ENCODE results near the gene TPTE2. TPM values are rescaled to one million over a fixed set of nuclear protein-coding genes. Genes with fewer than 3 reads are reported as not detected.
"Not testable (repeated sequence)": the region's sequence is repeated elsewhere in the genome, so short reads cannot be mapped to it uniquely, and the experiment has no call there.

The TPTE2 gene
- not detected for polyA plus RNA-seq (2013, experiment 1 of 2; ENCODE audit: insufficient read length)
- polyA plus RNA-seq (2013, experiment 2 of 2; ENCODE audit: insufficient read length), result not detected

DNA sequence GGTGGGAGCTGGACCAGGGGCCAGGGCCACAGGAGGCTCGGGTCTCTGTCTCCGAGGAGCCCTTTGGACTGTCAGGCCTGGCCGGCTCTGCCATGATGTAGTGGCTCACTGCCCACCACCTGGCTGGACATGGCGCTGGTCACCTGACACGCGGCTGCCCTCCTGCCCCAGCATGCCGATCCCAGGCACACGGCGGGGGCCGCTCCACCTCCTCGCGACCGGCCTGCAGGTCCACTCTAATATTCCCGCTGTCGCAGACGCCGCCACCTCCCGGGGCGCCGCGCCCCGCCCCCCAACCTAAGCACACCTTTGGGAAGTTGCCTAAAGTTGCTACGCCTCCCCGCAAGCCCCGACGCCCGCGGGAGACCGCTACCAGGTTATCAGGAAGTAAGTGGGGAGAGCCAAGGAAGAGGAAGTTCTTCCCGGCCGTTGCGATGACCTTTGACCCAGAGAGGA is at the start of gene TPTE2:
Gene TPTE2, minus strand, starts transcription at position 406 of the 456 bp plus-strand sequence. CDS start 58,298 bp downstream, outside the sequence.
- DNase-seq, result not testable (repeated sequence)

DNA sequence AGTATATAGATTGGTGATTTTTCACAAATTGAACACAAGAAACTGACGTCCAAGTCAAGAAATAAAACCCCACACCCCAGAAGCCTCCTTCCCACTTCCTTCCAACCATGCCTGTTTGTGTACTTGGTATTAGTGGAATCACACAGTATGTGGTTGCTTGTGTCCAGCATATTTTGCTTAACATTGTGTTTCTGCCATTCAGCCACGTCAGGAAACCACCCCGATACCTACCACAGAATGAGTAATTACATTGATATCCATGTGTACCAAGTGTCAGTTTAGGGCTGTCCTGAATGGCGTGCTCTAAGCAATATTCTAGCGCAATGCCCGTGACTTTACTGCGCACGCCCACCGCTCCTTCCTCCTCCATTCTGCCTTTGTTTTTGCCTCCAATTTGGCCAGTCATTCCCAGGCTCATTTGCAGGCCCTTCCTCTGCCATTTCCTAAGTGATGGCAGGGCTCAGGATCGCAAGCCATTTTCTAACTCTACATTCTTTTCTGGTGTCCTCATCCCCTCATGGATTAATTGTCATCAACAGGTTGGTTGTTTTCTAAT is 46.3 kb upstream of the TPTE2 start:
- DNase-seq, result no peak

DNA sequence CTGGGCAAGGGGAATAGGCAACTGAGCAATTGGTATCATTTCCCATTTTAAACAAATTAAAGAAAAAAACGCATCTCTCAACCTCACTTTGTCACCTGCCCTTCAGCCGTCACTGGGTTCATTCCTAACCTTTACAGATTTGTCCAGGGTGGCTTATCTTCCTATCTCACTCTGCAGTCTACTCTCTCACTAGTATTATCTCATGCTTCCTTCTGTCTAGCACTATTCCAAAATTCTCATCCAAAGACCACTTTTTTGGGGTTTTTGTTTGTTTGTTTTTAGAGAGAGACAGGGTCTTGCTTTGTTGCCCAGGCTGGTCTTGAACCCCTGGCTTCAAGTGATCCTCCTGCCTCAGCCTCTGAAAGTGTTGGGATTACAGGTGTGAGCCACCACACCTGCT is 45.4 kb upstream of the TPTE2 start:
- DNase-seq, result no peak

DNA sequence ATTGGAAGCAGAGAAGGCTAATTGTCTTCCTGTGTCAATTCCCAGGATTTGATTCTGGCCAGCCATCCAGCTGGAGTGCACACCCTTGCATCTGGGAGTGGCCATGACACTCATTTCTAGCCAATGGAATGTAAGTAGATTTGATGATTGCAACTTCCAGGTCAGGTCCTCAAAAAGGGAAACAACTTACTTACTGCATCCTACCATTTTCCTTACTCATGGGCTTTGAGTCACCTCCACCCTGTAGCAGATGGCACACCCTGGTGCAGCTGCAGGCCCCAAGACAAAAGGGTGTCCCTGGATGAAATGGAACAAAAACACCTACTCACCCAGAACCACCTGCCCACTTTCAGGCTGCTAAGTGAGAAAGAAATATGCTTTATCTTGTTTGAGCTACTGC is 44.8 kb upstream of the TPTE2 start:
- DNase-seq, result no peak

DNA sequence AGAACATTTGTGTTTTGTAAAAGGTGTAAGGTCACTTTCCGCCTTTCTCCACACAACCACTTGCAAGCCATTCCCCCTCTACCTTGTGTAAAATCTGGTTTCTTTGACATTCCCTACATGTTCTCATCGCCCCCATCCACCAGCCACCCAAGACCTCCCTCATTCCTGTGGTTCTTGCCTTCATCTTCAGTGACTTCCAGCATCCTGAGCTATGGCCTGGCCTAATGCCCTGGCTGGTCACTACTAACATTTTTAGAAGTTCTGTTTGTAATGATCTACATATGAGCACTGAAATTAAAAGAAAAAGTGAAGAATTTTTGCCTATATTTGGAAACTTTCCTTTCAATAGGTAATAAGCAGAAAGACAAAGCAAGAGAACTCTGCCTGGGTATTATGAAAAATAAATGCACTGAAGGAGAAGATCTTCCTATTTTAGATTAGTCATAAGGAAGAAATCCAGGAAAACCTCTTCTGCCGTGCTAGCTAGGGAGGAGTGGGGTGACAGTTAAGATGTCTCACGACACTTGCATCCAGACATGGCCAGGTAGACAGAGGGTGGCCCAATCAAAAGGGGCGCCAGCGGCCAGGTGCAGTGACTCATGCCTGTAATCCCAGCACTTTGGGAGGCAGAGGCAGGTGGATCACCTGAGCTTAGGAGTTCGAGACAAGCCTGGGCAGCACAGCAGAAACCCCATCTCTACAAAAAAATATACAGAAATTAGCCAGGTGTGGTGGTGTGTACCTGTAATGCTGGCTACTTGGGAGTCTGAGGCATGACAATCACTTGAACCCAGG is 44.0 kb upstream of the TPTE2 start:
- DNase-seq, result peak; percentile 7

DNA sequence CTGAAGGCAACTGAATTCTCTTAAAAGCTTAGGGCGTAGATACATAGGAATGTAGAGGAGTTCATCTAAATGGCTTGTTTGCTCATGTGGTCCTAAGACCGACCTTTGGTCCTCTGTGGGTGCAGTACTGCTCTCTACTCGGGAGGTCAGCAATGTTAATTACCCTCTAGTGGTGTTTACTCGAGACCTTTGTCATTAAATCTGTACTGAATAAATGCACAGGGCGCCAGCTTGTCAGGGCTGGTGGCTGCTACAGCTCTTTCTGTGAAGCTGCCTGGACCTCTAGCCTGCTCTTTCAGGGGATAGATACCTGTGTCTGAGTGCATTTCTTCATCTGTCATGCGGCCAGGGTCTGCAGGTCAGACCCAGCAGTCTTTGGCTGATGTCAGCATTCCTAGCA is 43.0 kb upstream of the TPTE2 start:
- DNase-seq, result no peak

DNA sequence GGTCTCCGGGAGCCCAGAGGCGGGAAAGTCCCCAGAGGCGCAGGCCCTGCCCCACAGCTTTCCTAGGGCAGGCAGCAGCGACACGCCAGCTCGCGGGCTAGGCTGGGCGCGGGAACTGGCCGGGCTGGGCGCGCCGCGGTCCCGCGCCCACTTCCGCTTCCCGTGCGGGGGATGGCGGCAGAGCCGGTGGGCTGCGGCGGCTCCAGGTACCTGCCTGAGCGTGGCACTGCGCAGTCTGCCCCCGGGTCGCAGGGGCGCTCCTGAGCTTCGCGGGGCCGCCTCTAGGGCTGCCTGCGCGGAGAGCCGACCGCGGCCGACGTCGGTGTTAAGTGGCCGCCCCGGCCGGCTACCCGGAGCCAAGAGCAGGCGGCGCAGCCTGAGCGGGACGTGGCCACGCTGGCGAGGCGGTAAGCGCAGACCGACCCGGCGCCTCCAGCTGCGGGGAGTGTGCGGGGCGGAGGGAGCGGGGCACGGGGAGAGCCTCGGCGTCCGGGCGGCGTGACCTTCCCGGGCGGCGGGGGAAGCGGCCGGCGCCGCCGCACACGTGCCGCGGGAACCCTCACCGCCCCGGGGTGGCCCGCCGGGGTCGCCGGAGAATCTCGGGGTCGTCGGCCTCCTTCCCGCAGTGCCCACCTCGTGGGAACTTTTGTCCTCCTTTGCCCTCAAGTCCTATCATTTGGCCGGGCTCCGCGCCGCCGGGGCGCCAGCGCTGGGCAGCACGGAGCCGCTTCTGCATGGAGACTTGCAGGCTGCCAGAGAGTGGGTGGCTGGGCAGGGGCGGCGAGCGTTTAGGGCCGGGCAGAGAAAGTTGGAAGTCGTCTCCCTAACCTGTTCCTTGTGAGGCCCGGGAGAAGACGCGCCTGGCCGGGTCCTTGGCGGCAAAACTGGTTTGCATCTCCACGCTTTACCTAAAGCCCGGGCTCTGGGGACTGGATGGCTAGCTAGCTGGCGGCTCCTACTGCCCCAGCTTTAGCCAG is 40.7 kb upstream of the TPTE2 start:
- DNase-seq, result peak; percentile 40

DNA sequence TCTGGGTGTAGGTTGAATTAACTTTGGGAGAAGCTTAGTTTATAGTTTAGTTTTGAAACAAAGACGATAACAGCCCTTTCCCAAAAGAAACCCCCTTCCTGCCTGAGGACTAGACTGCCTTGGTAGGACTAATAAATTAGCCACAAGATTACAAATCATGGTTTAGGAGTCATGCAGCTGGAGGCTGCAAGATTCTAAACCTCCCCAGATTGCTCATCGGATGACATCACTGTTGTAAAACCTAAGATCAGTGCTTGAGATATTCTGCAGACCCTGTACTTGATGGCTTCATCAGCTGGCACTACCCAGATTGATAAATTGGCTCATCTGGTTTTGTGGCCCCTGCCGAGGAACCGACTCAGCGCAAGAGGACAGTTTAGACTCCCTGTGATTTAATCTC is 36.2 kb upstream of the TPTE2 start:
- peak; percentile 28 for DNase-seq

DNA sequence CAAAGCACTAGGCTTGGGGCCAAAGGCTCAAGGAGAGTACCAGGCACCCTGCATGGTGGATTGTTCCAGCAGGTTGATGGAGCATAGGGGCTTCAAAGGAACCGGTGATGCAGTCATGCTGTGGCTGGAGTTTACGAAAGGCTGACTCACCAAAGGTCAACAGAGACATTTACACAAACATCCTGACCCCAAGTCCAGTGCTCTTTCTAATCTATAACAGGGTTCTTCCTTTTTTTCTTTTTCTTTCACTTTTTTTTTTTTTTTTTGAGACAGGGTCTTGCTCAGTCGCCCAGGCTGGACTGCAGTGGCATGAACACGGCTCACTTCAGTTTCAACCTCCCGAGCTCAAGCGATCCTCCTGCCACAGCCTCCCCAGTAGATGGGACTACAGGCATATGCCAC is 35.6 kb upstream of the TPTE2 start:
- DNase-seq, result no peak

DNA sequence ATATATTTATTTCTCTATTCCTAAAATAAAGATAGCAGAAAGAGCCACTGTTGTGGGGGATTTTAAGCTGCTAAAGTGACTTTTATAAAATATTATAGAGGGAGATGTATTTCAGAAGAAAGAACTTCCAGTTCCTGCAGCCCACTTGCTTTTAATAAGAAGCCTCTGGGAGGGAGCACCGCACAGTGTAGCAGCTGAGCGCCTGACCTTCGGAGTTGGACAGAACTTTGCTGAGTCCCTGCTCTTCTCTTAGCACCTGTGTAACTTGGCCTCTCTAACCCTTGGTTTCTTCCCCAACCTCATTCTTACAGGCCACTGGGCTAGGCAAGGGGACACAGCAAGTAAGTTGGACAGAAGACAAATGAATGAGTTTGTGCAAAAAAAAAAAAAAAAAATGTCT is 34.8 kb upstream of the TPTE2 start:
- no peak for DNase-seq

DNA sequence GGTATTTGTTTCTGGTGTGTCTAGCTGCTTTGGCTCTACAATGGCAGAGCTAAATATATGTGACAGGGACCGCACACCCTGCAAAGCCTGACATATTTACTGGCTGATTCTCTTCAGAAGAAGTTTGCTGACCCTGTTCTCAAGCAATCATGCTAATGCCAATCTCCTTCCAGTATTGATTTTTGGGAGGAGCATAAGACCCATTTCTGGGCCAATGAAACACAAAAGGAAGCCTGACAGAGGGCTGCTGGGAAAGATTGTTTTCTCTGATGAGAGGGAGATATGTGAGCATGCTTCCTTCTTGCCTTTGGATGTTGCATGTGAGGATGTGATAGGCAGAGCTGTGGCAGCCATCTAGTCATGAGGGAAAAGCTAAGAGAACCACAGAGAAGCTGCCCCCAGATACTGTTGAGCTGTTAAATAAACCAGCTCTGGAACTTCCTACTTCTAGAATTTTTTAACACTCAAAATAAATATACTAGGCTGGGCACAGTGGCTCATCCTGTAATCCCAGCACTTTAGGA is 31.4 kb upstream of the TPTE2 start:
- DNase-seq, result no peak

DNA sequence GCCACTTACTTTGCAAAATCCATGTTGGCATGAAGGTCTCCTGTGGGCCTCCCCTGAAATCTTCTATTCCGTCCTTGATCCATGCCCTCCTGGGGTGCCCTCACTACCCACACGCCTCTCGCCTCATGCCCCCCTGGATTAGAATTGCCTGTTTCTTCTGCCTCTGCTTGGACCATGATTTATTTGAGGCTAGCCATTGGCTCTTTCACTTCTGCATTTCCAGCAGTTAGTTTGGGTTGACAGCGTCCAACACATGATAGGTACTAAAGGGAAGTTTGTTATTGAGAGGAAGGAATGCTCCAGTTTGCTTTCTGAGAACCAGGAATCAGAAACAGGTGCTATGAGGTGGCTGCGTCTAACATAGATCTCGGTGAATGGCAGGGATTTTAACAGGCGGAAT is 30.5 kb upstream of the TPTE2 start:
- no peak for DNase-seq

DNA sequence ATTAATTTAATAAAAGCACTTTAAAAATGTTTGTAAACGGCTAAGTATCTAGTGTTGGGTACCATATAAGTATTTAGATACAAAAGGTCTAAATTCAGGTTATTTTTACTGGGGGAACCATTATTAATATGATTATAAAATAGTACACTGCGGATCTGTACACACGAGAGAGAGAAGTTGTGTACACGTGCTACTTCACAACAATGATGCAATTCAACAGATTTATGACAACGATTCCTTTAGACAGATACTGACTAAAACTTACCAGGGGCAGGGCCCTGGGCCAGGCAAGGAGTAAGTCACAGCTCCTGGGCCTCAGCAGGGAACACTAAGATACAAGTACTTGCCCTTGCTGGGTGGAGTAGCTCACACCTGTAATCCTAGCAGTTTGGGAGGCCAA is 29.1 kb upstream of the TPTE2 start:
- no peak for DNase-seq

DNA sequence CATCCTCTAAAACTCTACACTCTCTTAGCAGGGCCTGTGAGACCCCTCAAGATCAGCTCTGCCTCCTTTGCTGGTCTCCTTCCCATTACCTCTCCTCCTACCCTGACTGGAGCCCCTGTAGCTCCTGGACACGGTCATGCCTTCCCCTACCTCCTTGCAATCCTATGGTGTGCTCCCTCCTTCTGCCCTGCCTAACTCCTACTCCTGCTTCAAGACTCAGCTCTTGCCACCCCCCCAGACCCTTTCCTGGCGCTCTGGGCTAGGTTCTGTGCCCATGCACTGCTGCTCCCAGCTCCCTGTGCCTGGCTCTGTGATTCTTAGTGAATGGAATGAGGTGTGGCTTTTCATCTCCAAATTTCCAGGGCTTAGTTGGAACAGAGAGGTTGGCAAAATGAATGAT is 28.0 kb upstream of the TPTE2 start:
- no peak for DNase-seq

DNA sequence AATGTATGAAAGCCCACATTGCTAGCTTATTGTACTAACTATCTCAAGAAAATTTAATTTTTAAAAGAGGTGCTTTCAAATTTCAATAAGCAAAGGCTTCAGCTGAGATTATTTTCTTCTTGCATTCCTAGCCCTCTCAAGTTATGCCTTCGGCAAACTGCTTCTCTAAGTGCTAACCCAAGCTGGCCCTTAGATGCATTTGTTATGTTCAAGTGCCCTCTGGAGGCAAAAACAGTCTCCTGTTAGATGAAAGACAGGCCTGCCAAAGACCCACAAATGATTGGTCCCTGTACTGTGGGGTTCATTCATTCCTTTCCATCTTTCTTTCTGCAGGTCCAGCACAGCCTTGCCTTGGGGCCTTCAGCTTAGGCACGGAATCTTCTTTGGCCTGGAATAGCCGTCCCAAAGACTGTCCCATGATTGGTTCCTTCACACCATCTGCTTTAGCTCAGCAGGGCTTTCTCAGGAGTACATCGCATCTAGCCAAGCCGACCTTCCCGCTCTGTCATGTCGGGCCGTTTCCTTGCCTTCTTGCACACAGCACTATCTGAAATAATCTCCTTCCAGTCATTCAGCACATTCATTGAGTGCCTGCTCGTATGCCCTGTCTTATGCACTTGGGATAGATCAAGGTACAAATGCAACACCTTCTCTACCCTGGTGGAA is 26.4 kb upstream of the TPTE2 start:
- peak; percentile 36 for DNase-seq

DNA sequence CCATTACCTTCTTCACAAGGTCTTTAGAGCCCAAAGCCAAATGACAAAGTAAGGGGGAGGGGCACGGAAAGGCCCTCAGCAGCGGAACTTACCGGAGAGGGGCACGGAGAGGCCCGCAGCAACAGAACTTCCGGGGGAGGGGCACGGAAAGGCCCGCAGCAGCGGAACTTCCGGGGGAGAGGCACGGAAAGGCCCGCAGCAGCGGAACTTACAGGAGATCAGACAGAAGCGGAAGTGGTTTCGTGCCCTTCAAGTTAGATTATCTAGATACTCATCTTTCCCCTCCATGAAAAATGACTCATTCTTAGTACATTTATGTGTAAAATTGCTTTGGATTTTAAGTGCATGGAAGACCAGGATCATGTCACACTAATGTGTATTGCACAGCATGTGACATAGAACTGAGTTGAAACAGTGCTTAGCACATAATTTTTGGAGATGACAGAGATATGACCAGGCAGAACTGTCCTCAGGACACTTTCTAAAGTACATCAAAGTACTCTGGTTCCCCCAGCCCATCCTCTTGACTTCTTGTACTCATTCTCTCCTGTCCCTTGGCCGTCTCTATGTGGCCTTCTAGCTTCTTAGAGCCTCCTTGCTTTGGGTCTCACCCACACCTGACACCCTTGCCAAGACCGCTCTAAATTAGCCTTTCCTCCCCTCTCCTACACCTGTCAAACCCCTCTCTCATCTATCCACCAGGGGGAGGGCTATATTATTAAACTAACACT is 25.7 kb upstream of the TPTE2 start:
- DNase-seq, result peak; percentile 36

DNA sequence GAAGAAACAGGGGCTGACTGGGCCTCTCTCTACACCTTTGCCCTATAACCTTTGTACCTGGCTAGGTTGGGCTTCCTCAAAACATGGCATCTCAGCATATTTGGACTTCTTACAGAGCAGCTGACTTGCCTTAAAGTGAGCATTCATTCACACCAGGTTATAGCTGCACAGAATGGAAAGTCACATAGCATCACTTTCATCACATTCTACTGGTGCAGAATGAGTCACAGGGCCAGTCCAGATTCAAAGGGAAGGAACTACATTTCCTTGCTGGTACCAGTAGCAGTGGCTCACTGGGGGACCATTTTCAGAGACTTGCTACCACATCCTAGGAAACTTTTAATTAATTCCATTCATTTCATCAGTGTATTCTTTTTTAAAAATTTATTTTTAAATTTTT is 20.3 kb upstream of the TPTE2 start:
- DNase-seq, result no peak

DNA sequence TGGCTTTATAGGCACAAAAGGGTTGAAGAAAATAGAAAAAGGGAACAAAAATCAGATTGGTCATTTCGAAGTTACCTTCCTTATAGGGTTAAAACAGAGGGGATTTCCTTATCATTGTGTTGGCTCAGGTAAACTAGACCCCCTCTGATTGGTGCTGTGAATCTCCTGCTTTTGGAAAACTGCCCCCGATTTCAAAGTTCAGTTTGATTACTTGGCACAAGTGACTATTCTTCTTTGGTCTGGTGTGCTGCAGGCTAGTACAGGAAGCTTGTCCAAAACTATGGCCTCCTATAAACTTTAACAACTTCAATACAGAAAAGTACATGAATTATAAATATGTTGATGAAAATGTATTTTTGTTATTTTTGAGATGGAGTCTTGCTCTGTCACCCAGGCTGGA is 13.9 kb upstream of the TPTE2 start:
- DNase-seq, result no peak

DNA sequence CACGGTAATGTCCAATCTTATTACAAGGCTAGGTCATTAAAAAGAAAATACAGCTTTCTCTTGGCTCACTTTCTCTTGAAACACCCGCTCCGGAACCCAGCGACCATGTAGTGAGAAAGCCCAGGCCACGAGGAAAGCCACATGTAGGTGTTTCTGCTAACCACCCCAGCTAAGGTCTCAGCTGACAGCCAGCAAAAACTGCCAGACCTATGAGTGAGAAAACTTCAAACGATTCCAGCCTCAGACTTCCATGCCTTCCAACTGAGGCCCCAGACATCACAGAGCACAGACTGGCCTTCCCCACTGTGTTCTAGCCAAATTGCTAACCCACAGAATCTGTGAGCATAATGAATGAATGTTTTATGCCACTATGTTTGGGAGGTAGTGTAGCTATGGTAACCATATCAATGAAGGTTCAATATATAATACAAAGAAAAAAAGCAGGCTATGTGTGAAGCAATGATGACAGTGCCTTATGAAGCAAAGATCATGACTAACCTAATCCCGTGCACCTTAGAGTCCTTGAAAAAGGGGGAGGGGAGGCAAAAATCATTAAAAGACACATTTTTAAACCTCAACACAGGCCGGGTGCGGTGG is 11.9 kb upstream of the TPTE2 start:
- no peak for DNase-seq

DNA sequence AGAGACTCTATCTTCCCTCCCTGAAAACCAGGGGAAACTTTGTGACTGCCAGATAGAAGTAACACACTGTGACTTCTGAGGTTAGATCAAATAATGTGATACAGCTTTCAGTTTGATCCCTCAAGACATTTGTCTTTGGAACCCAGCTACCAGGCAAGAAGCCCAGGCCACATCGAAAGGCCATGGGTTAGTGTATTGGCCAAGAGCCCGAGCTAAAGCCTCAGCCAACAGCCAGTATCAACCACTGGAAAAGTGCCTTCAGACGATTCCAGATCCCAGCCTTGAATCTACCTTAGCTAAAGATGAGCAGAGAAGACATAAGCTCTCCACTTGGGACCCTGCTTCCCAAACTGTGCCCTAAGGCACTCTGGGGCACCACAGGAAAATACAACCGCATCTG is 10.9 kb upstream of the TPTE2 start:
- DNase-seq, result no peak
